ENCODE measurements around the gene TRIM45.
A peak's percentile ranks its signal among the peaks of the same experiment; 100 is the strongest.

Gene TRIM45

GRCh38 chr1:117093870-117094621 is 27.5 kb downstream of the TRIM45 start:
- Histone ChIP-seq H2AFZ (ENCODE audit: low read depth) (no peak overlapping the region), H3K4me2 (no peak overlapping the region), H3K9ac (no peak overlapping the region), H3K27me3 (ENCODE audit: insufficient read depth, low read depth) (no peaks in the 10 kb centered on the region), H3K27ac (no peak overlapping the region), H3K36me3 (ENCODE audit: insufficient read depth) (no peaks in the 10 kb centered on the region), H4K20me1 (ENCODE audit: insufficient read depth) (no peaks in the 10 kb centered on the region), H3K79me2 (ENCODE audit: insufficient read depth, low read depth) (no peaks in the 10 kb centered on the region), H3K4me1 (ENCODE audit: low read depth, poor library complexity, severe bottlenecking) (peaks cover 33% of the 10 kb centered on the region), H3K4me3 (IDR thresholded peaks at IDR 0.05; ENCODE audit: insufficient read depth, low read depth, low read length) (no peak overlapping the region)
- peak; percentile 27; the same call in 1 of the 2 replicates for TF ChIP-seq CTCF (conservative IDR thresholded peaks at IDR 0.05; ENCODE audit: low read depth, low read length)

- Histone ChIP-seq H3K27ac (no peak overlapping the region), H3K4me1 (ENCODE audit: low read depth, poor library complexity, severe bottlenecking) (peaks cover 26% of the 10 kb centered on the region), H3K4me3 (IDR thresholded peaks at IDR 0.05; ENCODE audit: insufficient read depth, low read depth, low read length) (no peak overlapping the region), H3K36me3 (ENCODE audit: insufficient read depth) (no peaks in the 10 kb centered on the region), H2AFZ (ENCODE audit: low read depth) (no peak overlapping the region), H3K9ac (no peak overlapping the region), H3K27me3 (ENCODE audit: insufficient read depth, low read depth) (no peaks in the 10 kb centered on the region), H3K4me2 (no peak overlapping the region), H4K20me1 (ENCODE audit: insufficient read depth) (no peaks in the 10 kb centered on the region), H3K79me2 (ENCODE audit: insufficient read depth, low read depth) (no peaks in the 10 kb centered on the region)
- no peak for TF ChIP-seq CTCF (conservative IDR thresholded peaks at IDR 0.05; ENCODE audit: low read depth, low read length)
Observed at GRCh38 chr1:117093091-117093534, 28.4 kb downstream of the TRIM45 start.

- H3K9ac ChIP-seq, result no peak overlapping the region
- H3K36me3 ChIP-seq (ENCODE audit: insufficient read depth), result no peaks in the 10 kb centered on the region
Observed at GRCh38 chr1:117092594-117092993, 29.0 kb downstream of the TRIM45 start.

GRCh38 chr1:117089996-117090395 is 31.6 kb downstream of the TRIM45 start:
- no peak overlapping the region for H3K27ac ChIP-seq
- peaks cover 9% of the 10 kb centered on the region for H3K4me1 ChIP-seq (ENCODE audit: low read depth, poor library complexity, severe bottlenecking)
- H3K9ac ChIP-seq, result no peak overlapping the region
- no peaks in the 10 kb centered on the region for H4K20me1 ChIP-seq (ENCODE audit: insufficient read depth)
- no peaks in the 10 kb centered on the region for H3K27me3 ChIP-seq (ENCODE audit: insufficient read depth, low read depth)
- no peak overlapping the region for H2AFZ ChIP-seq (ENCODE audit: low read depth)
- no peaks in the 10 kb centered on the region for H3K36me3 ChIP-seq (ENCODE audit: insufficient read depth)
- TF ChIP-seq CTCF (conservative IDR thresholded peaks at IDR 0.05; ENCODE audit: low read depth, low read length), result no peak
- H3K79me2 ChIP-seq (ENCODE audit: insufficient read depth, low read depth), result no peaks in the 10 kb centered on the region
- no peak overlapping the region for H3K4me2 ChIP-seq
- no peak overlapping the region for H3K4me3 ChIP-seq (IDR thresholded peaks at IDR 0.05; ENCODE audit: insufficient read depth, low read depth, low read length)

More at GRCh38 chr1:117092594-117092993, 29.0 kb downstream of the TRIM45 start:
- Histone ChIP-seq H3K79me2 (ENCODE audit: insufficient read depth, low read depth) (no peaks in the 10 kb centered on the region), H3K27me3 (ENCODE audit: insufficient read depth, low read depth) (no peaks in the 10 kb centered on the region), H4K20me1 (ENCODE audit: insufficient read depth) (no peaks in the 10 kb centered on the region), H3K27ac (no peak overlapping the region), H3K4me3 (IDR thresholded peaks at IDR 0.05; ENCODE audit: insufficient read depth, low read depth, low read length) (no peak overlapping the region), H2AFZ (ENCODE audit: low read depth) (no peak overlapping the region), H3K4me2 (no peak overlapping the region), H3K4me1 (ENCODE audit: low read depth, poor library complexity, severe bottlenecking) (peaks cover 21% of the 10 kb centered on the region)
- no peak for TF ChIP-seq CTCF (conservative IDR thresholded peaks at IDR 0.05; ENCODE audit: low read depth, low read length)
